ENCODE measurements around the gene FGF12. TPM values are rescaled to one million over a fixed set of nuclear protein-coding genes. Genes with fewer than 3 reads are reported as not detected.
A peak's percentile ranks its signal among the peaks of the same experiment; 100 is the strongest.
"Not testable (repeated sequence)": the region's sequence is repeated elsewhere in the genome, so short reads cannot be mapped to it uniquely, and the experiment has no call there.

The FGF12 gene
- total RNA-seq, 6 experiments from 2014 or later, result 0.29 to 6.5 (median 0.76) TPM

GRCh38 chr3:192597913-192598312, 129.4 kb downstream of the FGF12 start:
- Histone ChIP-seq H3K9me3 (no peaks in the 10 kb centered on the region), H3K4me3 (no peak overlapping the region), H3K27me3 (no peaks in the 10 kb centered on the region), H3K27ac (no peak overlapping the region), H3K4me1 (peaks cover 0 to 8% (median 0%) of the 10 kb centered on the region in 4 donors), H3K36me3 (no peaks in the 10 kb centered on the region)
- no peak for ATAC-seq
- no peak for TF ChIP-seq POLR2A (IDR thresholded peaks at IDR 0.05)
- no peak for TF ChIP-seq CTCF (IDR thresholded peaks at IDR 0.05)
- DNase-seq, result no peak
- whole genome bisulfite sequencing (ENCODE audit: insufficient coverage, low coverage, low lambda C conversion rate, missing lambda C conversion rate), result 83% methylated on average over 2 of the region's 2 CpGs
- intact Hi-C loops (cut with DNase I), result no loop called here

DNA sequence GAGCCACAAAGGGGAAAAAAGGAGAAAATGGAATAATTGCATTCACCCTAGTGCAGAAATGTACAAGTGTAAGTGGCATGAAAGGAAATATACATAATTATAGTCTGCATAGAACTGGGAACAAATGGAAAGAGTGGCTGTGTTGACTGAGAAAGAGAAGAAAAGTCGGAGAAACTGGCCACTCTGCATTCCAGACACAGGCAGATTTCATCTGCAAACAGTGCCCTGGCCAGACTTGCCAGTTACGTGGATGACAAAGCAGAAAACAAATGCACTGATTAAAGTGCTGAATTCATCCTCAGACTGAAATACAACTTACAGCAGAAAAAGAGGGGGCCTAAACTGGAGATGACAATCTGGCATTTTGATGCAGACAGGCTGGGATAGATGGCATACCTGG, 129.8 kb downstream of the FGF12 start:
- DNase-seq (no peak), ATAC-seq (peak in 2 of 4 donors; percentile 74 to 89)
- WGBS (ENCODE audit: insufficient coverage, low coverage, low lambda C conversion rate, missing lambda C conversion rate), result 30% methylated on average over 2 of the region's 2 CpGs
- intact Hi-C loops (cut with DNase I), result no loop called here
- H3K27me3 ChIP-seq, result no peaks in the 10 kb centered on the region
- TF ChIP-seq CTCF (IDR thresholded peaks at IDR 0.05), result no peak
- TF ChIP-seq POLR2A (IDR thresholded peaks at IDR 0.05), result no peak
- no peak overlapping the region for H3K4me3 ChIP-seq
- H3K4me1 ChIP-seq, result peaks cover 0 to 8% (median 0%) of the 10 kb centered on the region in 4 donors
- no peaks in the 10 kb centered on the region for H3K36me3 ChIP-seq
- no peak overlapping the region for H3K27ac ChIP-seq
- no peaks in the 10 kb centered on the region for H3K9me3 ChIP-seq

- H3K36me3 ChIP-seq, result no peaks in the 10 kb centered on the region
- intact Hi-C loops (cut with DNase I), result no loop called here
- H3K4me1 ChIP-seq, result peaks cover 0 to 16% (median 4%) of the 10 kb centered on the region in 4 donors
- ATAC-seq (no peak), DNase-seq (no peak)
- 91% methylated on average over 3 of the region's 3 CpGs for WGBS (ENCODE audit: insufficient coverage, low coverage, low lambda C conversion rate, missing lambda C conversion rate)
- H3K27ac ChIP-seq, result no peak overlapping the region
- H3K27me3 ChIP-seq, result no peaks in the 10 kb centered on the region
- H3K9me3 ChIP-seq, result no peaks in the 10 kb centered on the region
- TF ChIP-seq POLR2A (IDR thresholded peaks at IDR 0.05), result no peak
- no peak for TF ChIP-seq CTCF (IDR thresholded peaks at IDR 0.05)
- no peak overlapping the region for H3K4me3 ChIP-seq
Measured at GRCh38 chr3:192578729-192579128, 148.6 kb downstream of the FGF12 start.

- DNase-seq (no peak), ATAC-seq (no peak)
- H3K27me3 ChIP-seq, result no peaks in the 10 kb centered on the region
- H3K4me1 ChIP-seq, result peaks cover 0 to 16% (median 4%) of the 10 kb centered on the region in 4 donors
- 31% methylated on average over 2 of the region's 2 CpGs for WGBS (ENCODE audit: insufficient coverage, low coverage, low lambda C conversion rate, missing lambda C conversion rate)
- H3K36me3 ChIP-seq, result no peaks in the 10 kb centered on the region
- no peak overlapping the region for H3K4me3 ChIP-seq
- no peak for TF ChIP-seq CTCF (IDR thresholded peaks at IDR 0.05)
- H3K9me3 ChIP-seq, result no peaks in the 10 kb centered on the region
- peak overlapping the region in 1 of 3 donors; percentile 60 for H3K27ac ChIP-seq
- intact Hi-C loops (cut with DNase I), result no loop called here
Measured at GRCh38 chr3:192577811-192578210, 149.5 kb downstream of the FGF12 start.

DNA sequence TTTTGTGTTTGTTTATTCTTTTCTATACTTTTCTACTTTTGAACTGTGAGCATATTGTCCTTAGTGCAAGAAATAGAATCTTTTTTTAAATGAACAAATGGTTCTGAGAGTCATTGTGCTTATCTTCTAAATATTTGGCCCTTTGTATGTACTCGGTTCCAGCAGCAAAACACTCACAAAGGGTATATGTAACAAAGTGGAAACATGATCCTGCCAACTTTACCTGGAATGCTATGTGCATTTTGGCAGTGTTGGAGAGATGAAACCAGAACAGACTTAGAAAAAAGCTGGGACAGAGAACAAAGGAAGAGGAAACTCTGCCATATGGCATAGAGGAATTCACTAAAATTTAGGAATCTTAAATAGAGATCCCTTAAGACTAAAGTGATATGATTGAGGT, 150.1 kb downstream of the FGF12 start:
- DNase-seq (no peak), ATAC-seq (peak; percentile 43 to 61 (median 53))
- Histone ChIP-seq H3K27ac (peak overlapping the region in 1 of 3 donors; percentile 60), H3K4me3 (no peak overlapping the region), H3K27me3 (no peaks in the 10 kb centered on the region), H3K36me3 (no peaks in the 10 kb centered on the region), H3K9me3 (no peaks in the 10 kb centered on the region), H3K4me1 (peaks cover 0 to 16% (median 4%) of the 10 kb centered on the region in 4 donors)
- WGBS (ENCODE audit: insufficient coverage, low coverage, low lambda C conversion rate, missing lambda C conversion rate), result 18% methylated on average over 1 of the region's 1 CpG
- TF ChIP-seq POLR2A (IDR thresholded peaks at IDR 0.05) (no peak), CTCF (IDR thresholded peaks at IDR 0.05) (no peak)
- intact Hi-C loops (cut with DNase I), result no loop called here

DNA sequence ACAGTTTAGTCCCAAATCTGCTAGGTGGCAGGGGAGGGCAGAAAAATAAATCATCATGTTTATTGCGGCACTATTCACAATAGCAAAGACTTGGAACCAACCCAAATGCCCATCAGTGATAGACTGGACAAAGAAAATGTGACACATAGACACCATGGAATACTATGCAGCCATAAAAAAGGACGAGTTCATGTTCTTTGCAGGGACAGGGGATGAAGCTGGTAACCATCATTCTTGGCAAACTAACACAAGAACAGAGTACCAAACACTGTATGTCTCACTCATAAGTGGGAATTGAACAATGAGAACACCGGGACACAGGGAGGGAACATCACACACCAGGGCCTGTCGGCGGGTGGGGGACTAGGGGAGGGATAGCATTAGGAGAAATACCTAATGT, 150.6 kb downstream of the FGF12 start:
- H3K9me3 ChIP-seq; H3K36me3 ChIP-seq; ATAC-seq; H3K4me3 ChIP-seq; H3K27me3 ChIP-seq; intact Hi-C loops (cut with DNase I); DNase-seq: not testable (repeated sequence)
- WGBS (ENCODE audit: insufficient coverage, low coverage, low lambda C conversion rate, missing lambda C conversion rate), result 95% methylated on average over 5 of the region's 5 CpGs
- Histone ChIP-seq H3K27ac (peak overlapping the region in 2 of 3 donors; percentile 55 to 60), H3K4me1 (peaks cover 0 to 16% (median 4%) of the 10 kb centered on the region in 4 donors)
